K562 (cell line): ENCODE results near the gene MILR1. TPM values are rescaled to one million over a fixed set of nuclear protein-coding genes. Genes with fewer than 3 reads are reported as not detected.

ENCODE experiments used
- CCNT2 ChIP-seq: IDR thresholded peaks from 2 replicates; pipeline ENCODE4 v1.6.1; 2011; ENCODE audit warnings: borderline replicate concordance, low read depth, mild to moderate bottlenecking, moderate library complexity, mixed read lengths, low read length; ENCODE audit not compliant: insufficient read length; ENCODE audit errors: extremely low read depth
- DACH1 ChIP-seq: fragments of 450-650 bp; IDR thresholded peaks from 2 replicates; pipeline ENCODE4 v1.6.1; 2018; ENCODE audit not compliant: partially characterized antibody
- ELF1 ChIP-seq: fragments of 200-800 bp; sonication (Bioruptor generic); IDR thresholded peaks from 2 replicates; pipeline ENCODE4 v1.6.1; 2016; ENCODE audit warnings: missing genetic modification characterization, missing compliant biosample characterization
- ETV1 ChIP-seq: fragments of 450-650 bp; conservative IDR thresholded peaks from 2 replicates; pipeline ENCODE4 v1.6.1; 2016; ENCODE audit warnings: missing genetic modification characterization, control low read depth, low read depth, missing compliant biosample characterization
- KAT7 ChIP-seq: sonication (generic); formaldehyde crosslinking; IDR thresholded peaks from 2 replicates; pipeline ENCODE4 v1.8.0; 2022; ENCODE audit warnings: missing genetic modification reagents, mild to moderate bottlenecking, borderline replicate concordance
- MCM3 ChIP-seq: fragments of 450-650 bp; IDR thresholded peaks from 2 replicates; pipeline ENCODE4 v1.6.1; 2016
- SMAD4 ChIP-seq: fragments of 250-450 bp; sonication (Bioruptor Pico); conservative IDR thresholded peaks from 2 replicates; pipeline ENCODE4 v1.8.0; 2021; ENCODE audit warnings: inconsistent platforms, mild to moderate bottlenecking, moderate library complexity
- ZKSCAN3 ChIP-seq: fragments of 250-450 bp; sonication (Bioruptor Pico); IDR thresholded peaks from 2 replicates; pipeline ENCODE4 v1.4.0; 2020
- ZNF282 ChIP-seq: sonication (generic); formaldehyde crosslinking; IDR thresholded peaks from 2 replicates; pipeline ENCODE4 v1.8.1; 2023; ENCODE audit warnings: missing genetic modification reagents
- ZNF785 ChIP-seq: fragments of 250-450 bp; sonication (Bioruptor Pico); IDR thresholded peaks from 2 replicates; pipeline ENCODE4 v1.4.0; 2020; ENCODE audit warnings: mild to moderate bottlenecking
- polyA plus RNA-seq, 8 experiments: library from polyadenylated mRNA; depleted of rRNA in 4 of 8; stranded (reverse) in 5 of 8; unstranded in 3 of 8; fragments of >200 nt; fragmentation: Nextera tagmentation in 2 of 8; fragmentation: Illumina TruSeq in 1 of 8; extraction: Ambion mirVana in 2 of 8; extraction: Trizol in 1 of 8; gene quantifications; 2 replicates each; pipeline versions ENCODE4 v1.2.1 to v1.2.3, GENCODE V29; 2011 to 2014; ENCODE audit warnings: inconsistent platforms in 1 of 8, missing spikeins in 1 of 8
- total RNA-seq, 7 experiments: library from RNA; depleted of rRNA in 6 of 7; stranded (reverse); fragments of >200 nt in 6 of 7; fragmentation: Illumina TruSeq in 2 of 7; extraction: Trizol in 2 of 7; gene quantifications; 2 replicates each; pipeline versions ENCODE4 v1.2.1 to v1.2.3, GENCODE V29; 2011 to 2021; ENCODE audit warnings: low replicate concordance in 1 of 7
- TF ChIP-seq, protein P1 (sequence below), 3 experiments: IDR thresholded peaks in 2 of 3; conservative IDR thresholded peaks in 1 of 3; 2 replicates each; pipeline ENCODE4 v1.5.1; 2011 to 2012; ENCODE audit warnings: low read length in 3 of 3, mild to moderate bottlenecking in 3 of 3, control low read depth in 2 of 3, improper control_type of control experiment in 1 of 3, inconsistent platforms in 1 of 3, low read depth in 1 of 3, mixed read lengths in 1 of 3, moderate library complexity in 1 of 3; ENCODE audit not compliant: insufficient read depth in 2 of 3
- TF ChIP-seq, protein P2 (sequence below): fragments of 450-650 bp; IDR thresholded peaks from 2 replicates; pipeline ENCODE4 v1.7.0; 2016; ENCODE audit warnings: borderline replicate concordance
- TF ChIP-seq, protein P3 (sequence below): fragments of 450-650 bp; IDR thresholded peaks from 2 replicates; pipeline ENCODE4 v1.6.1; 2016; ENCODE audit warnings: mild to moderate bottlenecking
- TF ChIP-seq, protein P4 (sequence below), 2 experiments: fragments of 450-650 bp in 1 of 2; sonication (generic) in 1 of 2; formaldehyde crosslinking in 1 of 2; IDR thresholded peaks in 1 of 2; conservative IDR thresholded peaks in 1 of 2; 2 replicates each; pipeline versions ENCODE4 v1.6.1 to v1.8.1; 2016 to 2023; ENCODE audit warnings: mild to moderate bottlenecking in 2 of 2, moderate library complexity in 2 of 2, inconsistent platforms in 1 of 2, missing genetic modification reagents in 1 of 2

Gene MILR1
- total and polyA plus RNA-seq, 9 of the 15 experiments (the other 6 are each of a cell fraction or from before 2014, with no cell fraction given) = 3.8 to 14.1 (median 7.1) TPM

DNA sequence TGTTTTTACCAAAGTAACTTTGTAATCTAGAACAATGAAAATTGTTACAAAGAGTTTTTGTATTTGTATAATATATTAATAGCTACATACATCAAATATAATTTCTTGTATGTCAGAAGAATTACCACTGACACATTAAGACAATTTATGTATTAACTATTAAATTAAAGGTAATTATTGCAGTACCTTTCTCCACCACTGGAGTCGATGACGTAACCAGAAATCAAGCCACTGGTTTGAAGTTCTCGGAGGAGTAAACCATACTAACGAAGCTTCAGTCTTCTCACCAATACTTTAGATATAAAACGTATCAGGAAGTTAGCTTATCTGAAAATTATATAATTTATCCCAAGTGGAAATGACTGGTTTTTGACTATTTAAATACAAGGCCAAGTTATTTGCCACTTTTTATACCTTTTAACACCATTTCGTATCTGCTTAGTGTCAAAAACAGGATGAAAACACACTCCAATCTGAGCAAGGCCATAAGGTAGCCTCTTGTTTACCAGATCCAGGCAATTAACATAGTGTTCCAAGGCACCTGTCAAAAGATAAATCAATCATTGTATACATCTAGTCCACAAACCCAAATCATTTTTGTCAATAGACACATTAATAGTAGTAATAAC is 43.7 kb downstream of the MILR1 start (continued):
- TF ChIP-seq, protein P1, sequence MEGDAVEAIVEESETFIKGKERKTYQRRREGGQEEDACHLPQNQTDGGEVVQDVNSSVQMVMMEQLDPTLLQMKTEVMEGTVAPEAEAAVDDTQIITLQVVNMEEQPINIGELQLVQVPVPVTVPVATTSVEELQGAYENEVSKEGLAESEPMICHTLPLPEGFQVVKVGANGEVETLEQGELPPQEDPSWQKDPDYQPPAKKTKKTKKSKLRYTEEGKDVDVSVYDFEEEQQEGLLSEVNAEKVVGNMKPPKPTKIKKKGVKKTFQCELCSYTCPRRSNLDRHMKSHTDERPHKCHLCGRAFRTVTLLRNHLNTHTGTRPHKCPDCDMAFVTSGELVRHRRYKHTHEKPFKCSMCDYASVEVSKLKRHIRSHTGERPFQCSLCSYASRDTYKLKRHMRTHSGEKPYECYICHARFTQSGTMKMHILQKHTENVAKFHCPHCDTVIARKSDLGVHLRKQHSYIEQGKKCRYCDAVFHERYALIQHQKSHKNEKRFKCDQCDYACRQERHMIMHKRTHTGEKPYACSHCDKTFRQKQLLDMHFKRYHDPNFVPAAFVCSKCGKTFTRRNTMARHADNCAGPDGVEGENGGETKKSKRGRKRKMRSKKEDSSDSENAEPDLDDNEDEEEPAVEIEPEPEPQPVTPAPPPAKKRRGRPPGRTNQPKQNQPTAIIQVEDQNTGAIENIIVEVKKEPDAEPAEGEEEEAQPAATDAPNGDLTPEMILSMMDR (IDR thresholded peaks at IDR 0.05 in 2 of 3, conservative IDR thresholded peaks at IDR 0.05 in 1 of 3; ENCODE audit: insufficient read depth in 2 of 3, low read depth in 1 of 3, low read length in 3 of 3) = peak in 2 of 3 experiments; percentile 26 to 50; a peak in 2 of 6 replicates
- TF ChIP-seq, protein P2, sequence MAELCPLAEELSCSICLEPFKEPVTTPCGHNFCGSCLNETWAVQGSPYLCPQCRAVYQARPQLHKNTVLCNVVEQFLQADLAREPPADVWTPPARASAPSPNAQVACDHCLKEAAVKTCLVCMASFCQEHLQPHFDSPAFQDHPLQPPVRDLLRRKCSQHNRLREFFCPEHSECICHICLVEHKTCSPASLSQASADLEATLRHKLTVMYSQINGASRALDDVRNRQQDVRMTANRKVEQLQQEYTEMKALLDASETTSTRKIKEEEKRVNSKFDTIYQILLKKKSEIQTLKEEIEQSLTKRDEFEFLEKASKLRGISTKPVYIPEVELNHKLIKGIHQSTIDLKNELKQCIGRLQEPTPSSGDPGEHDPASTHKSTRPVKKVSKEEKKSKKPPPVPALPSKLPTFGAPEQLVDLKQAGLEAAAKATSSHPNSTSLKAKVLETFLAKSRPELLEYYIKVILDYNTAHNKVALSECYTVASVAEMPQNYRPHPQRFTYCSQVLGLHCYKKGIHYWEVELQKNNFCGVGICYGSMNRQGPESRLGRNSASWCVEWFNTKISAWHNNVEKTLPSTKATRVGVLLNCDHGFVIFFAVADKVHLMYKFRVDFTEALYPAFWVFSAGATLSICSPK = no peak
- TF ChIP-seq DACH1 (peak; percentile 64), ETV1 (tag) (no peak), SMAD4 (CRISPR knock-in tag) (no peak), ELF1 (tag) (no peak), ZKSCAN3 (CRISPR knock-in tag) (no peak), KAT7 (CRISPR knock-in tag) (no peak), ZNF785 (CRISPR knock-in tag) (no peak), MCM3 (no peak), CCNT2 (no peak), ZNF282 (CRISPR knock-in tag) (no peak)
- TF ChIP-seq, protein P3, sequence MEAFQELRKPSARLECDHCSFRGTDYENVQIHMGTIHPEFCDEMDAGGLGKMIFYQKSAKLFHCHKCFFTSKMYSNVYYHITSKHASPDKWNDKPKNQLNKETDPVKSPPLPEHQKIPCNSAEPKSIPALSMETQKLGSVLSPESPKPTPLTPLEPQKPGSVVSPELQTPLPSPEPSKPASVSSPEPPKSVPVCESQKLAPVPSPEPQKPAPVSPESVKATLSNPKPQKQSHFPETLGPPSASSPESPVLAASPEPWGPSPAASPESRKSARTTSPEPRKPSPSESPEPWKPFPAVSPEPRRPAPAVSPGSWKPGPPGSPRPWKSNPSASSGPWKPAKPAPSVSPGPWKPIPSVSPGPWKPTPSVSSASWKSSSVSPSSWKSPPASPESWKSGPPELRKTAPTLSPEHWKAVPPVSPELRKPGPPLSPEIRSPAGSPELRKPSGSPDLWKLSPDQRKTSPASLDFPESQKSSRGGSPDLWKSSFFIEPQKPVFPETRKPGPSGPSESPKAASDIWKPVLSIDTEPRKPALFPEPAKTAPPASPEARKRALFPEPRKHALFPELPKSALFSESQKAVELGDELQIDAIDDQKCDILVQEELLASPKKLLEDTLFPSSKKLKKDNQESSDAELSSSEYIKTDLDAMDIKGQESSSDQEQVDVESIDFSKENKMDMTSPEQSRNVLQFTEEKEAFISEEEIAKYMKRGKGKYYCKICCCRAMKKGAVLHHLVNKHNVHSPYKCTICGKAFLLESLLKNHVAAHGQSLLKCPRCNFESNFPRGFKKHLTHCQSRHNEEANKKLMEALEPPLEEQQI = peak; percentile 57; the same call in 1 of the 2 replicates
- TF ChIP-seq, protein P4, sequence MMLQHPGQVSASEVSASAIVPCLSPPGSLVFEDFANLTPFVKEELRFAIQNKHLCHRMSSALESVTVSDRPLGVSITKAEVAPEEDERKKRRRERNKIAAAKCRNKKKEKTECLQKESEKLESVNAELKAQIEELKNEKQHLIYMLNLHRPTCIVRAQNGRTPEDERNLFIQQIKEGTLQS (IDR thresholded peaks at IDR 0.05) = peak; percentile 94
- TF ChIP-seq, protein P4 (CRISPR knock-in tag; conservative IDR thresholded peaks at IDR 0.05) = no peak
